NCI-H82 treated with DMSO at 0.1 percent for 48 hours (cell line): ENCODE measurements around the gene PC.
"Not testable (repeated sequence)": the region's sequence is repeated elsewhere in the genome, so short reads cannot be mapped to it uniquely, and the experiment has no call there.

Source experiments
- DNase-seq: peaks from one replicate; lab custom pipeline; 2025; ENCODE audit not compliant: unreplicated experiment; lab: John Stamatoyannopoulos, UW

The PC gene

DNA sequence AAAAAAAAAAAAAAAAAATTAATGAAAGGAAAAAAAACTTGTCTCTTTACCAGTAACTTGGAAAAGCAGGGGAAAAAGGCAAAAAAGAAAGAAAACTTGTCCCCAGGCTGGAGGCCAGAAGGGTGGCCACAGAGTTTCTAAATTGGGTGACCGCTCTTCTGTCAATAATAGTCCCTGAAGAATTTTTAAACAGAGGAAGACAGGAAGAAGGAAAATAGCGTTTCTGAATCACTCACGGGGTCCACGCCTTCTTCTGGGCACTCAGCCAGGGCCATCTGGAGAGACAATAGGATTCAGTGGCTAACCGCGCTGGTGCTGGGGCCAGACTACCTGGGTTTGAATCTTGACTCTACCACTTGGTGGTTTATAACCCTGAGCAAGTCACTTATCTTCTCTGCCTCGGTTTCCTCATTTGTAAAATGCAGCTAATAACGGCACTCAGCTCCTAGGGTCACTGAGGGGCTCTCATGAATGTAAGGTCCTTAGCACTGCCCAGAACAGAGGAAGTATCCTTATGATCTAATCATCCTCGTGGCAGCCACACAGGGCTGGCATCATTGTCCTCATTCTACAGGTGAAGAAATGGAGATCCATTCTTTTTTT, 23.9 kb upstream of the PC start:
- peak; percentile 55 for DNase-seq

DNA sequence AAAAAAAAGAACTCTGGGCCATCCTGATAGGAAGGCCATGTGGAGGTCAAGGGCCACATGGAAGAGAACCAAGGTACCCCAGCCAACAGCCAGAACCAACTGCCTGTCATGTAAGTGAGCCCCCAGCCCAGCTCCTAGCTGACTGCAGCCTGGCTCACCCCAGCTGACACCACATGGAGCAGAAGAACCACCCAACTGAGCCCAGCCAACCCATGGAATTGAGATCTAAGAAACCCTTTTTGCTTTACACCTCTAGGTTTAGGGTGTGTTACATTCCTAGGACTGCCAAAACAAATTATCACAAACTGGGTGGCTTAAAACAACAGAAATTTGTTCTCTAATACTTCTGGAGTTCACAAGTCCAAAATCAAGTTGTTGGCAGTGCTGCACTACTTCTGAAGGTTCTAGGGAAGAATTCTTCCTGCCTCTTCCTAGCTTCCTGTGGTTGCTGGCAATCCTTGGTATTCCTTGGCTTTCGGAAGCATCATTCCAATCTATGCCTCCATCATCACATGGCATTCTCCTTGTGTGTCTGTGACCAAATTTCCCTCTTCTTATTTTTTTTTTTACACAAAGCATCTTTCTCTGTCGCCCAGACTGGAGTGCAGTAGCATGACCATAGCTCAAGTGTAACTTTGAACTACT, 21.3 kb upstream of the PC start:
- no peak for DNase-seq

DNA sequence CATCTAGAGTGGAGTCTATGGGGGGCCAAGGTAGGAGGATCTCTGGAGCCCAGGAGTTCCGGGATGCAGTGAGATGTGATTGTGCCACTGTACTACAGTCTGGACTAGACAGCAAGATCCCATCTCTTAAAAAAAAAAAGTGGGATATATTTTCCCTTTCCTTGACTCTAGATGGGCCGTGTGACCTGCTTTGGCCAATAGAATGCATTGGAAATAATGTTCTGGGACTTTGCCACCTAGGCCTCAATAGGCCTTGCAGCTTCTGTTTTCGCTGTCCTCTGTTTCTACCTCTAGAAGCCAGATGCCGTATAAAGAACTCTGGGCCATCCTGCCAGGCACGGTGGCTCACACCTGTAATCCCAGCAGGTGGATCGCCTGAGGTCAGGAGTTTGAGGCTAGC, 20.5 kb upstream of the PC start:
- no peak for DNase-seq

DNA sequence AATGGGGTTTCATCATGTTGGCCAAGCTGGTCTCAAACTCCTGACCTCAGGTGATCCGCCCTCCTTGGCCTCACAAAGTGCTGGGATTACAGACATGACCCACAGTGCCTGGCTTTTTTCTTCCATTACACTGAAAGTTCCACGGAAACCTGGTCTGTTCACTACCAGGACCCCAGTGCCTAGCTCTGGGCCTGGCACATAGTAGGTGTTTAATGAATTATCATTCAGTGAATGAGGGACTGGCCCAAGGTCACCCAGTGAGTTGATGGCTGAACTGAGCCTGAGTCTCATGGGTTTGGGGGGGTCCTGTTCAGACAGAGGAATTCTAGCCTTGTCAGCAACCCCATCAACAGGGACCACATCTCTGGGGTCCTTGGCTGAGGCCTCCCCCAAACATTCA, 20.0 kb upstream of the PC start:
- no peak for DNase-seq

DNA sequence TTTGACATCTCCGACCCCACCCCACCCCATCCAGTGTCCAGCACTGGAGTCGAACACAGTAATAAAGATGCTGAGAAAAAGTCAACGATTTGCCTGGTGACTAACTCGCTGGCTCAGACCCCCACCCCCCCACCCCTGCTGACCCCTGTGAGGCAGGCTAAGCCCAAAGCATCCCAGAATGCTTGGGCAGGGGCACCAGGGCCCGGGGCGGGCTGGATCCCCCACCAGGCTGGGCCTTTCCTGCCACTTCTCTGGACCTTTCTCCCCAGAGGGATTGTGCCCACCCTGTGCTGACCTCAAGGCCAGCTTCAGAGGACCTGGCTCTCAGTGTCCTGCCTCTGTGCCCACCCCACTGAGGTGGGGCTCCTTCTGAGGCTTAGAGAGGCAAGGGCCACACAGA, 18.7 kb upstream of the PC start:
- no peak for DNase-seq

DNA sequence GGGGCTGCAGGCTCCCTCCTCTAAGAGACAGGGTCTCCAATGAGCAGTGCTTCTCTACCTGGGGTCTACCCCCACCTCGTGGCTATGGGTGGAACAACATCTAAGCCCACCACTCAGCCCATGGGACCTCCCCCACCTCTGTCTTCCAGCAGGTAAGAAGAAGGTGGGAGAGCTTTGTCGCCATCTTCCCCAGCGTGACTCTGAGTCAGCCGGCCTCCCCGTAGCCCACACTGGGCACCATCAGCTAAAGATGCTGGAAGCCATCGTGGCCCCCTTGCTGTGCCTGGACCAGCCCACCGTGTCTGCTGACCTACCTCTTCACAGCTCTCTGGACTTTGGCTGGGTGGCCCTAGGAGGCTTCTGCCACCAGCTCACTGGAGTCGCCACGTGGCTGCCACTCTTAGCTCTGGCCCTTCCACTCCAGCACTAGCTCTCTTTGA, 17.9 kb upstream of the PC start:
- no peak for DNase-seq

DNA sequence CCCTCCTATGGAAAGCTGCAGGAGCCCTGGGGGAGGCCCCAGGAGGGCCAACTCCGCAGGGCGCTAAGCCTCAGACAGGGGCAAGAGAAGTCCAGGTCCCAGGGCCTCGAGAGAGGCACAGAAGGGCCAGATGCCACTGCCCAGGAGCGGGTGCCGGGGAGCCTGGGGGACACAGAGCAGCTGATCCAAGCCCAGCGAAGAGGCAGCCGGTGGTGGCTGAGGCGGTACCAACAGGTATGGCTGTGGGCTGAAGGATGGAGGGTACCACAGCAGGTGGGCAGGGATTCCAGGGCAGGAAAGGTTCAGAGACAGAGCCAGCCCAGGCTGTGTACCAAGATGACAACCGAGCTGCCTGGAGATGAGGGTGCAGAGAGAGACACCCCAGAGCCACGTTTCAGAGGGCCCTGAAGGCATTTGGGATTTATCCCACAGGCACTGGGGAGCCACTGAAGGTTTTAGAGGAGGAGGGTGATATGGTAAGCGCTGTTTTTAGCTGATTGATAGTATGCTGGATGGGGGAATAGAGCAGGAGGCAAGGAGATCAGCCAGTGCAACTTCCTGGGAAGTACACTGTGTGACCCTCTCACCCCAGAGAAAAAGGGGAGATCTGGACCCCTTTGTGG, 17.3 kb upstream of the PC start:
- no peak for DNase-seq

DNA sequence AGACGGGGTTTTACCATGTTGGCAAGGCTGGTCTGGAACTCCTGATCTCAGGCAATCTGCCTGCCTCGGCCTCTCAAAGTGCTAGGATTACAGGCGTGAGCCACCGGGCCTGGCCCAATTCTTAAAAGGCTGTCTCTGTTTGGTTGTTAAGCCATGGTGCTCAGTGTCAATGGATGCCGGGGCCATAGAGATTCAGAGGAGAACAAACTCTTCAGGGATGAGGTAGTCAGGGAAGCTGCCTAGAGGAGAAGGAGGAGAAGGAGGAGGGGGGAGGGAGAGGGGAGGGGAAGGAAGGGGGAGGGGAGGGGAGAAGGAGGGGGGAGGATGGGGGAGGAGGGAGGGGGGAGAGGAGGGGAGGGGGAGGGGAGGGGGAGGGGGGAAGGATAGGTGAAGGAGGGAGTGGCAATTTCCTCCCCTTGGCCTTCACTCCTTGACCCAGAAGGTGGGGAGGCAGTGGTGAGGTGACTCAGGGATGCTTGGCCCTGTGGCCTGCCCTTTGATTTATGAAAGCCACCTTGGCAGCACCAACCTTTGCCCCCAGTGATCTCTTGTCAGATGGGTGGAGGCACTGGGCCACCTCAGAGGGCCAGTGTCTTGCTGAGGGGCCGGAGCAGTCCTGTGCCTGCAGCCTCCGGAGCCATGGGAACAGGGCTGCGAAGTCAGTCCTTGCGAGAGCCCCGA, 16.7 kb upstream of the PC start, which contains the start of gene C11orf86:
TSS of gene C11orf86 (plus strand) at position 581 of the 681 bp plus-strand sequence. CDS start at position 640, 59 bp downstream.
- DNase-seq, result no peak

DNA sequence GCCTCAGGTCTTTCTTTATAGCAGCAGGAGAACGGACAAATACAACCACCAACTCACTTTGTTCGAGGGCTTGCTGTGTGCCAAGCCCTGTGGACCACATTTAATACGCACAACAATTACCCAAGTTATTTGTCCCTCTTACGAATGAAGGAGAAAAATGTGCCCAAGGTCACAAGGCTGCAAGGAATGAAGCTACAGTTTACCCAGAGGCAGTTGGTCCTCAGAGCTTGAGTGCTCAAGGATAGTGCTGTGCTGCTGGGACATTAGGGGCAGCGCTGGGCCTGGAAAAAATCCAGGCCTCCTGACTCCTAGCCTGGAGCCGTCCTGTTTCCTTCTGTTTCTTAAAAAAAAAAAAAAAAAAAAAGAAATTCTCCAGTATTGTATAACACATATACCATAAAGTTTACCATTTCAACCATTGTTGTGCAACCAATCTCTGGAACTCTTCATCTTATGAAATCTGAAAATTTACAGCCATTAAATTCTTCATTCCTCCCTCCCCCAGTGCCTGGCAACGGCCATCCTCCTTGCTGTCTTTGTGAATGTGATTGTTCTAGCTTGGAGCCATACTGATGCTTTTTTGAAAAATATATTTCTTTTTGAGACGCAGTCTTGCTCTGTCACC, 15.9 kb upstream of the PC start:
- DNase-seq, result no peak

DNA sequence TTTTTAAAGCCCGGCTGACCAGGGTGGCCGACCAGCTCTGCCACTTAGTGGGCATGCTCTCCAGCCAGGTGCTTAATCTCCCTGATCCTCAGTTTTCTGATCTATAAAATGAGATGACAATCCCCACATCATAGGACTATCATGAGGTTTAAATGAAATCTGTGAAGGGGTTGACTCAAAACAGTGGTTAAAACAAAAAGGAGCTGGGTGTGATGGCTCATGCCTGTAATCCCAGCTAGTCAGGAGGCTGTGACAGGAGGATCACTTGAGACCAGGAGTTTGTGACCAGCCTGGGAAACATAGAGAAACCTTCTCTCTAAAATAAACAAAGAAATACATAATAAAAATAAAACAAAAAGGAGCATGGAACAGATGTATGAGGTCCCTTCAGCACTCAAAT, 13.3 kb upstream of the PC start:
- no peak for DNase-seq

DNA sequence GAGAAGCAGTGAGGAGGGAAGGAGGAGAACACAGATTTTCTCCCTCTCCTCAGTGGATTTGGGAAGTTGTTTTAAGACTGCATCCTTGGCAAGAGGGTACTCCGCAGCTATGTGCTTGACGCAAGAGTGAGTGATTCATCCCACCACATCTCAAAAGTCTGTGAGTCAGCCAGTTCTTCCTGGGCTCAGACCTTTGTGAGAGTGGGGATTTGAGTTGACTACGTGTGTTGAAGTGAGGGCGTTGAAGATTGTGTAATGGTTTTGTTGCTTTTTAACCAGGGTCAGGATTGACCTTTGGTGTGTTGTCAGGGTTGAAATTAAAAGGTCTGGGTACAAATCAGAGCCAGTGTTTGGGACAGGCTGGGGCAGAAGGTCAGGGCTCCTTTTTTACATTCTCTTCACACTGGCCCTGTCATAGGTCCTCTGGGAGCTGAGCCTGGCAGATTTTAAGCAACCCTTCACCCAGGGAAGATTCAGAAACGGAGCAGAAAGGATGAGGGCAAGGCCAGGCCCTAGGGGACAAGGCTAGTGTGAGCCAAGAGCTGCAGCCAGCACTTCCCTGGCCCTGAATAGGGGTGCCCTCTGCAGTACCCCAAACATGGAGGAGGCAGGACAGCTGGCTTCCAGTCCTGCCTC, 12.7 kb upstream of the PC start:
- no peak for DNase-seq

DNA sequence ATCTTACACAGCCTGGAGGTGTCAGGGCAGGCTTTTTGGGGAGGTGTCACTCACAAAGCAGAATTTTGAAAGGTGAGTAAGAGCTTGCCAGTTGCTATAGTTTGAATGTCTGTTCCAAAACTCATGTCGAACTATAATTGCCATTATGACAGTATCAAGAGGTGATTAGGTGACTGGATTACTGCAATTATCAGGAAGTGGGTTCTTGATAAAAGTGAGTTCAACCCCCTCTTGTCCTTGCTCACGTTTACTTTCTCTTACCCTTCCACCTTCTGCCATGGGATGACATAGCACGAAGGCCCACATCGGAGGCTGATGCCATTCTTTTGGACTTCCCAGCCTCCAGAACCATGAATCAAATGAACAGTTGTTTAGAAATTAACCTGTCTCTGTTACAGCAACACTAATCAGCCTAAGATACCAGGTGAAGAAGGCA, 12.2 kb upstream of the PC start:
- DNase-seq, result no peak

DNA sequence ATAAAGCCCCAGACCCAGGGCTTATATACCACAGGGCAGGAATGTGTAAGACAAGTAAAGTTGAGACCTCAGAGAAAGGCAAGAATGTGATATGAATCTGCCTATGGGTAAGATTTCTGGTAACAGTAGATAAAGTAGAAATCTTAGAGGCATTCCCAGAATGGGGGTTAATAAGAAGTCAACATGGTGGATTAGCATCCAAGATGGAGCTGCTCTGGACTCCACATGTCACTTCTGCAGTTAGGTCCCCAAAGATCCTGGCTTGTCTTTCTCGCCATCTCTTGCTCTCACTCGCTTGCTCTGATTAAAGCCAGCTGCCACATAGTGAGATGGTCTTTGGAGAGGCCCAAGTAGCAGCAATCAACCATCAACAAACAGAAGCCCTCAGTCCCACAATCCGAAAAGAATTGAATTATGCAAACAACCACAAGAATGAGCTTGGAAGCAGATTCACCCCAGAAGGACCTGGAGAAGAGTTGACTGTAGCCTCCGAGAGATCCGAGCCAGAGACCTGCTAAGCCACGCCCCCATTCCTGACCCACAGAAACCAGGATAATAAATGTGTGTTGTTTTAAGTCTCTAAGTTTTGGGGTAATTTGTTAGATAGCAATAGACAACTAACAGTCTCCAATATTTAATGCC, 11.5 kb upstream of the PC start:
- no peak for DNase-seq

DNA sequence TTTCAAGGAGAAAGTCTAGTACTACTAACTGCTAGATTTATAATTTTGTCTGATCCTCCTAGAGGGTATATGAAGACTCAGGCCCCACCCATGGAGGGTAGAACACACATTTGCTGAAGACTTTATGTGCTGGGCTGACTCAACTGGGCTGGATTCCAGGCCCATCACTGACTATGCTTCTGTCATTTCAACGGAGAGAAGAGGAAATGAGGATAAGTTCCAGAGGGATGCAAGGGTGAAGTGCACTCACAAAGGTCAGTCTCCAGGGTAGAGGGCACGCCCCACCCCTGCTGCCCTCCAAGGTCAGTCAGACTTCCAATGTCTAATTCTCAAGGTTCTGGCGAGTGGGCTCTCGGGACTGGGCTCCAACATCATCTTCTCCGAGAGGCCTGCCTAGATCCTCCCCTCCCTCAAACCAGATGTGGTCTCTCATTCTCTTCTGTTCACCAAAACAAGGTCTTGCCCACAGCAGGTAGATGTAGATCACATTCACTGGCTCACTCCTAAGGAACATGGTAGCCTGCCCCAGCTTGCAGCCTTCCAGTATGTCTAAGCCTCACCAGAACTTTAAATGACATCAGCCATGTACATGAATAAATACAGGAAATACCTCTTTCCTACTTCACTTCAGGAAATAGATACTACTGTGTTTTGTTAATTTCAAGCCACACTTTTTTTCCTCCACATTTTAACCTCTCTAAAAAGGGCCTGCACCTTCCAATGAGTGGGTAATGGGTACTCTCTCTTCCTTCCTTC, 9.7 kb upstream of the PC start:
- no peak for DNase-seq

DNA sequence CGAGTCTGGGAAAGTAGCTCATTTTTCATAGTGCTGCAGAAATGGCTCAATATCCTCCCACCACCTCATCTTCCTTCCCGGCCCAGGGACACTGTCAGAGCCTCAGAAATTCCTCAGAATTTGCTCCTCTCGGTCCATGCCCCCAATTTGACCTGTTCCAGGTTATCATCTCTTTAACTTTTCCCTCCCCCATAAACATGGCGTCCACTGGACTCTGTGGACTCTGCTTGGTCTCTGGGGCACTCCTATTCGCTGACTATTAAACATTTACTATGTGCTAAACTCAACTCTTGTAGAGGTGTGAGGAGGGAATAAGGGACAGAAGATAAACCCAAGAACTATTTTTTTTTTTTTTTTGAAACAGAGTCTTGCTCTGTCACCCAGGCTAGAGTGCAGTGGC, 8.2 kb upstream of the PC start:
- DNase-seq, result no peak

DNA sequence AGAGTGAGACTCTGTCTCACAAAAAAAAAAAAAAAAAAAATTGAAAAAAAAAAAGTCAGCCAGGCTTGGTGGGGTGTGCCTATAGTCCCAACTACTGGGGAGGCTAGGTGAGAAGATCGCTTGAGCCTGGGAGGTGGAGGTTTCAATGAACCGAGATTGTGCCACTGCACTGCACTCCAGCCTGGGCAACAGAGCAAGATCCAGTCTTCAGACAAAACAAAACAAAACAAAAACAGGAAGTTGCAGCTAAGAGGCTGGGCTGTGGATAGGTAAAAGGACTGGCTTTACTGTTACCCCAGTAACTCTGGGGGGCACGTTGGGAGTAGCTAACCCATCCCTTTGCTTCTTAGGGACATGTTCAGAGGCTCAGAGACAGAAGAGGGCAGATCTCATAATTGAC, 6.3 kb upstream of the PC start:
- DNase-seq, result no peak

DNA sequence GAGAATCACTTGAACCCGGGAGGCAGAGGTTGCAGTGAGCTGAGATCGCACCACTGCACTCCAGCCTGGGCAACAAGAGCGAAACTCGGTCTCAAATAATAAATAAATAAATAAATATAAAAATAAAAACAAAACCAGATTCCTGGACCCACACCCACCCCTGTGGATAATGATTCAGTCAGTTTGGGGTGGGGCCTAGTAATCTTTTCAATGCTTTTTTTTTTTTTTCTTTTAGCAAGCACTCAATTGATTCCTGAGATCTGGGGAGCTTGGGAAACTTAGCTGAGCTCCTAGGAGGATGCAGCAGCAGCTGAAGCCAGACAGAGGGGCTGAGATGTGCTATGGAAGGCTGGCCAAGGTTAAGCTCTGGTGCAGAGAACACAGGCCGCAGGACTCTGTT, 4.6 kb upstream of the PC start:
- DNase-seq, result no peak

DNA sequence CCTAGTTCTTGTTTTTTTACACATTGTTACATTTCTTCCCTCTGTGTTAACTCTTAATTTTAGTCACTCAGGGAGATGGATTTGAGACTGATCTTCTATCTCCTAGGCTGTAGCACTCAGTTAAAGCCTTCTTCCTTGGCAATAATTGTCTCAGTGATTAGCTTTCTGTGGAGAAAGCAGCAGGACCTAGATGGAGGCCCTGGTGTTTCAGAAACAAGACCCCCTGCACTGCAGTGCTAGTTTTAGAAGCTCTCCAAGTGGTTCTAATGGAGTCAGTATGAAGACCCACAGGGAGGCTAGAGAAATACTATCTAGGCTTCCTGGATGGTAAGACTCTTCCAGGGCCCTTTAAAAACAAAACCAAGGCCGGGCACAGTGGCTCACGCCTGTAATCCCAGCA, 4.1 kb upstream of the PC start:
- no peak for DNase-seq

DNA sequence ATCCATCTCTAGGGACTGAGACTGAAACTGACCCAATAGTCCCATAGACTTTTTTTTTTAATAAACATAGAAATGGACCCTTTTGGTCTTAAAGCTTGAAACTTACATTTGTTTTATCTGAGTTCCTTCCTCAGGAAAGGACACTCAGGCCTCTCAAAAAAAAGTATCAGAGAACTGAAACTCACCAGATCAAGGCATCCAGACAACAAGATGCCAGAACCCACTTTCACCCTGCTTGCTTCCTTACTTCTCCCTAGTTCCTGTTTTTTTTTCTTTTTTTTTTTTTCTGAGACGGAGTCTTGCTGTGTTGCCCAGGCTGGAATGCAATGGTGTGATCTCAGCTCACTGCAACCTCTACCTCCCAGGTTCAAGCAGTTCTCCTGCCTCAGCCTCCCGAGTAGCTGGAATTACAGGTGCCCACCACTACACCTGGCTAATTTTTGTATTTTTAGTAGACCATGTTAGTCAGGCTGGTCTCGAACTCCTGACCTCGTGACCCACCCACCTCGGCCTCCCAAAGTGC, 3.6 kb upstream of the PC start:
- DNase-seq, result not testable (repeated sequence)

DNA sequence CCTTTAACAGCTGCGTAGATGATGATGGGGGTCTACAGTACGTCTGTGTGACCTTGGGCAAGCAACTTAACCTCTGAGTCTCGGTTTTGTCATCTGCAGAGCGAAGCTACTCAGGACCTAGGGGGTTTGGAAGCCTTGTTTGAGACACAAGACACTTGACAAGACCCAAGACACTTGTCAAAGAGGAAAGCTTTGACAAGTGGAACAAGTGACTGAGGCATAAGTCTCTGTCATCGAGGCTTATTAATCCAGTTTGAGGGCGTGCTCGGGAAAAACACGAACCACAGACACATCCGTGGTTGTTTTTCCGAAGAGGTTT, 732 bp upstream of the PC start:
- no peak for DNase-seq
